ENCODE measurements around the gene CALM1.
A peak's percentile ranks its signal among the peaks of the same experiment; 100 is the strongest.

DNA sequence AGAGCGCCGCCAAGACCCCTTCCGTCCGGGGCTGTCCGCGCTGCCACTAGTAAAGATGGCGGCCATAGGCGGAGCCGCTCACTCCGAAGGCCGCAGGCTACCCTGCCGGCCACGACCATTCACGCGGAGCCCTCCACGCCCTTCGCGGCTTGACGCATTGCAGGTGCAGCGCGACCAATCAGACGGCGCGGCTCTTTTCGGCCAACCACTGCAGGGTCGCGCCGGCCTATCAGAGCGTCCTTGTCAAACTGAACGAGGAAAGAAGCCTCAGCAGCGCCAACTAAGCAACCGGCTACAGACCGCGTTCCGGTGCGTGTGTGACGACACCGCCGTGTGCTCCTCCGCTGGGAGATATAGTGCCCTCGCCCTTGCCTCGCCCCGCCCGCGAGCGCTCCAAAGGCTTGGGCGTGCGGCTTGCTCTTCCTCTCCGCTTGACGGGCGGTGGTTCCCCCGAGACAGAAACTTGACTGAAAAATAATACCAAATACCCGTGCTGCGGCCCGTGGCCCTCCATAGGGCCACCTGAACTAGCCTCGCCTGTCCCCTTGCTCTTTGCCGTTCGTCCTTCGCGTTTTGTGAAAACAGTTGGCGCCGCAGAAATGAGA is 13.6 kb upstream of the CALM1 start:
- TF ChIP-seq EZH2 (IDR thresholded peaks at IDR 0.05): no peak
- peak; percentile 58 for TF ChIP-seq POLR2AphosphoS5 (IDR thresholded peaks at IDR 0.05; ENCODE audit: borderline replicate concordance, low read depth, low read length)
